GM10847 (cell line): Measurements from ENCODE around the gene DSCAML1.

ENCODE experiments used
- POLR2A ChIP-seq: IDR thresholded peaks from 2 replicates; pipeline ENCODE4 v1.6.1; 2011; ENCODE audit not compliant: insufficient read length; ENCODE audit errors: extremely low read depth

The DSCAML1 gene

DNA sequence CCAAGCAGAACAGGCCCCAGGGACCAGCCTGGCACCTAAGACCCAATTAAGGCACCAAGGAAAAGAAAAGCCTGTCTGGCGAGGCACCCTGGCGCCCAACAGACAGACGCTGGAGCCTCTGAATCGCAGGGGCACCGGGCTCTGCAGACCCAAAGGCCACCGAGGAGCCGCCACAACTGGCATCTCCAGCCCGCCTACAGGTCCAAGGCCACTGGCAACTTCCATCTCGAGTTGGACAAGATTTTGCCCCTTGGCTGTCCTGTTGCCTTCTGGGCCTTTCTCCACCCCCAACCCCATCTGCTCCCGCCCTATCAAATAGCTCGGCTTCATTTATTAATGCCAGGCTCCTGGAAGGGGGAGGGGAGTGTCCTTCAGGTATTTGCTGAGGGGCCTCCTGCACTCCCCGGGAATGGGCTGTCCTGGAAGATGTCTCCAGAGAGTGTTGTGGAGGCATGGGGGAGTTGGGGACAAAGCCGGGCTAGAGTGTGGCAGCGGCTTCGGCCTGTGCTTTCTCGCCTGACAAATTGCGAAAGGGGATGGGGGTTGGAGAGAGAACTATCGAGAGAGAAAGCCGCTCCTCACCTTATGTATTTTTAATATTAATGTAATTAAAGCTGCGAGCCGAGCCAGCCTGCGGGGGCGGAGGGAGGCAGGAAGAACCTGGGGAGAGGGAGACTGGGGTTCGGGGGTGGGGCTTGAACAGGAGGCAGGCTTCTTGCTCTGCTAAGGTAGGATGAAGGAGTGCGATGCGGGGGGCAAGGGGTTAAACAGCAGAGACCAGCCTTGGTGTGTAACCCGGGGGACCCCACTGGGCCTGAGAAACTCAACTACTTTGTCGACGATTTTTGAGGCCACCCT lies 2.0 kb downstream of the DSCAML1 start:
- TF ChIP-seq POLR2A = no peak

DNA sequence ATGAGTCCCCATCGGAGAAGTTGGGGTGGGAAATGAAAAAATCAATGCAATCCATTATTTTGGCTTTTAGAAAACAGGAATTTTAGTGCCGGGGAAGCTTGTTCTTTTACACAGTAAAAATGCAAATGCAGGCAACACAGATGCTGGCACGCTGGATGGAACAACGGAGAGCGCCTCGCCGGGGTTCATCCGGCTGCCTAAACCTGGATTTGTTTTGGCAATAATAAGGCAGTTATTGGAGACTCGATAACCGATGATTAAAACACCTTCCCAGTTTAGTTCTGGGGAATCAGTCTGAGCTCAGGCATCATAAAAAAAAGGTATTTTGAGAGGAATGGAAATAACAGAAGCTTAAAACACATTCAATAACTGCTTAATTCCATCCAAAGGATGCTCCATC lies 2.9 kb downstream of the DSCAML1 start:
- no peak for TF ChIP-seq POLR2A

DNA sequence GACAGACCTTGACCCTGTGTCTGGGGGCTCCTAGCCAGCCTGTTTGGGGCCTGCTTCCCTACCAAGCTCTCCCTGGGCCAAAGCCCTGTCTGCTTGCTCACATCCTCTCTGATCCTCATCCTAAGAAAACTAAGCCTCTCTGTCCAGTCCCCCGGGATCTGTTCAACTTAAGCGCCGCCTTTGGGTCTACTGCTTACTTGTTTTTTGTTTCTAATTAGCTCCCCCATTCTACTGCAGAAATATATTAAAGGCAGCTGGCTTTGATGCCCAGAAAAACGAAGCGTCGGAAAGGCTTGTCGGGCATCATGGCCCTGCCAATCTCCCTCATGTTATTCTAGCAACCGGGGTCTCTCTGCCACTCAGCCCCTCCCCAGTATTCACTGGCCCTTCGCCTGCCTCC lies 3.4 kb downstream of the DSCAML1 start:
- no peak for TF ChIP-seq POLR2A

DNA sequence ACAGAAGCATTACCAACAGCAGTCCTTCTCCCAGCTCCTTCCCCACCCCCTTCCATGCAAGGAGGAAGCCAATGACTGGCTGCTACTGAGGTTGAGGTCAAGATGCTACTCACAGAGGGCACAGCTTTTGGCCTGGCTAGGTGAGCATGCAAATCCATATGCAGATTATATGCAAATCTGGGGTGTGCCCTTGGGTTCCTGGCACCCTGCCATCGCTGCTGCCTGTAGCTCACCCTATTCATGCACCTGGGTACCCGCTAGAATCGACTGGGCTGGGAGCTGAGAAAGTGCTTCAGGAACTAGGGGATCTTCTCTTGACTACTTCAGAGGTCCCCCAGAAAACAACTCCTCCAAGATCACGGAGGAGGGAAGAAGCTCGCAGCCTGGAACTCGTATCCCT lies 4.0 kb downstream of the DSCAML1 start:
- no peak for TF ChIP-seq POLR2A

DNA sequence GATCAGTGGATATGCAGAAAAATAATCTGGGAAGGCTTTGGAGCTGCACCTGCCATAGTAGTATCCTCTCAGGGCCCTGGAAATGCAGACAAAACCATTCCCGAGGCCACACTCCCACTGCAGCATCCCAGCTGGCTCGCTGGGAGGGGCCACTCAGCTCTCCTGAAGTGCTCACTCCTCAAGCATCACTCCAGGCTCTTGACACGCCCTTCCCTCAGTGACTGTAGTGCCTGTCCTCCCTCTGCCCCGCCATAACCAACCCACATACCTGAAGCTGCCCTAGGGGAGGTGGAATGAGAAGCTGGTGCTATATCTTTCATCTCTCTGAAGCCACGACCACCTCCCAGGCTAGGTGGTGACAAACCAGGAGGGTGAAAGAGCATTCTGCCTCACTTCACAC lies 4.8 kb downstream of the DSCAML1 start:
- TF ChIP-seq POLR2A = no peak

DNA sequence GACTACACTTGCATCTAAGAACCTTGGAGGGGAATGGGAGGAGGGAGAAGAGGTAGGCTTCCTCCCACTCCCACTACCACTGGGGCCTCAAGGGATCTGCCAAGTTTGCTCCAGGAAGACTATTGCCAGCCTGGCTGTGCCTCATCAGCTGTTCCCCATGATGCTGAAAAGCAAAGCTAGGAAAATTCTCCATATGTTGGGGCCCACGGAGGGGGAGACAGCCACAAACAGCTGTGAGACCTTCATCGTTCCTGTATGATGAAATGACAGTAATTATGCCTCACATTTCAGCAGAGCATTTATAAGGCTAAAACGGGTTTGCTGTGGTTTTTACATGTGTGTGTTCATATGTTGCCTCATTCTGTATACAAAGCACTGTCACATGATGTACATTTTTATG lies 6.7 kb downstream of the DSCAML1 start:
- no peak for TF ChIP-seq POLR2A

DNA sequence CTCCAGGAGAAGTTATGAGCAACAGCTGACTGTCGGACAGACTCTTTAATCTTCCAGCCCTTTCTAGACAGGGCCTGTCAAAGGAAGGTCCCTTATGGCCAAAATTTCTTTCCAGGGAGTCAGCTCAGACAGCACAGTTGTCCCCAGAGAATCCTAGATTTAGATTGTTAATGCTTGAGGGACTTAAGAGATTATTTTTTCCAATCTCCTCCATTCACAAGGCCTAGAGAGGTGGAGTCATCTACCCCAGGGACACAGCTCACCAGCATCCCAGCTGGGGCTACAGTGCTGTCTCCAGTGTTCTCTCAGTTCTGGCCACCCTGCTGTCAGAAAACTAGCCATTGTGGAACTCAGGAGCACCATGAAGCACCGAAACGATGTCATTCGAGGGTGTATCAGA lies 7.8 kb downstream of the DSCAML1 start:
- no peak for TF ChIP-seq POLR2A

DNA sequence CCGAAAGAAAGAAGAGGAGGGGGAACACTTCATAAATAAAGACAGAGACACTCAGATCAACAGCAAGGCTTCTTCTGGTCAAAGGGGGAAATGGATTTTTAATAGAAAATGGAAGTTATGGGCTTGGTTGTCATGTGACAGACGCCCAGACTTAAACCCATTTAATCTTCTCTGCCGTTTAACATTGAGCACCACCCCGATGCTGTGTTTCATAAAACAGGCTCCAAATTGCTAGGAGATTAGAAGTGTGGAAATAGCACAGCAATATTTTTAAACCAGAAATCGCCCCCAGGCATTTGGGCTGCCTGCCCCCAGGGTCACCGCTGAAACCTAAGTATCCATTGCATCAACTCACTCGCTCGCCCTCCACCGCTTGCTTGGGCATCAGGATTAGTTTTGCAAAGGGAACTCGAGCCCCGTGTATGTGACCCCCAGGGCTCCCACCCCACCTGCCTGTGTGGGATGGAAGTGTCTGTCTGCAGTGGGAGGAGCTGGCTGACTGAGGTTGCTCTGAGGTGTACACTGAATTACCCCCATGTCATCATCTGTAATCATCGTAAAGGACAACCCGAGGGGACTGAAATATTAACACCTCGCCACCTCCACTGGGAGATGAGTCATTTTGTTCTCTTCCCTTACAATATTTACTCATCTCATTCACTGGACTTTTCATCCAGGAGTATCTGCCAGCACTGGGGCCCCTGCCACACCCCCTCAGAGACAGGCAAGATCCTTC lies 10.7 kb downstream of the DSCAML1 start:
- no peak for TF ChIP-seq POLR2A

DNA sequence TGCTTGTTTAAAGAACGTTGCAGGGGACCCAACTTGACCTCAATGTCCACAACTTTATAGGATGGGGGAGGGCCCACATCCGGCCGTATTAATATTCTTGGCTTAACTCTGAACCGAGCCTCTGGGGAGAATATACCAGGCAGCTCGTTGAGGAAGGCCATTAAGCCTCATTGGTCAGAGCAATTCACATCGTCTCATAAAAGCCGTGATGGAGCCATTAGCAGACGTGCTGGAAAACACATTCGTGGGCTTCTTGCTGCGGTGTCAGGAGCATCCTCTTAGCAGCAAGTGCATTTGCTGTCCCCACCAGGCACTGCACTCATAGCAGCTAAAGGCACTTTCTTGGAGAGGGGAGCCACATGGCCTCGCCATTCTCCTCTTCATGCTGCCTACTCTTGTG lies 14.9 kb downstream of the DSCAML1 start:
- TF ChIP-seq POLR2A = no peak

DNA sequence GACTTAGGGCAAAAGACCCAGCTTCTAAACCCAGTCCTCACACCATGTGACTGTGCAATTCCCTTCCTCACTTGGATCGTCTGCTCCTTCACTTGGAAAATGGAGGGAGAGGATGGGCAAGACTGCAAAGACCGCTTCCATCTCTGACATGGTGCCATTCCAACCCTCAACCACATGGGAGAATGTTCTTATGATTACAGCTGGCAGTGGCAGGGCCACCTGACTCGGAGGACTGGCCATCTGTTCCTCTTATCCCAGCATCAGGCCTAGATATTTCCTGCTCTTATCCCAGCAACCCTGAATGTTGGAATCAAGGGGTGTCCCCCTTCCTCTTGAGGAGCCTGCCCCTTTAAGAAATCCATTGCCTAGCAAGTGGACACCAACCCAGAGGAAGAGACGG lies 15.4 kb downstream of the DSCAML1 start:
- no peak for TF ChIP-seq POLR2A

DNA sequence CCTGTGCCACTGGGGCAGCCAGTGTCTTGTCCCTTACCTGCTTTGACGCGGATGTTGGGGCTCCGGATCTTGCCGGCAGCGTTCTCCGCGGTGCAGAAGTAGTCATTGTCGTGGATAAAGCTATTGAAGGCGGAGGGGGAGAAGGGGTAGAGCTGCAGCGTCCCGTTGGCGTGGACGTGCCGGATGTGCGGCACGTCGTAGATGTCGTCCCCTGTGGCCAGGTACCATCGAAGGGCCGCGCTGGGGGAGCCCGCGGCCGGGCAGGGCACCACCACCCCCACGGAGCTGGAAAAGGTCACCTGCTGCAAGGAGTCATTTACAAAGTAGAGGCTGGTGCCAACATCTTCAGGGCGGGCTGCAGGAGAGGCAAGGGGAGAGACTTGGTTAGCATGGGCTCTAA lies 16.6 kb downstream of the DSCAML1 start:
- TF ChIP-seq POLR2A = no peak

DNA sequence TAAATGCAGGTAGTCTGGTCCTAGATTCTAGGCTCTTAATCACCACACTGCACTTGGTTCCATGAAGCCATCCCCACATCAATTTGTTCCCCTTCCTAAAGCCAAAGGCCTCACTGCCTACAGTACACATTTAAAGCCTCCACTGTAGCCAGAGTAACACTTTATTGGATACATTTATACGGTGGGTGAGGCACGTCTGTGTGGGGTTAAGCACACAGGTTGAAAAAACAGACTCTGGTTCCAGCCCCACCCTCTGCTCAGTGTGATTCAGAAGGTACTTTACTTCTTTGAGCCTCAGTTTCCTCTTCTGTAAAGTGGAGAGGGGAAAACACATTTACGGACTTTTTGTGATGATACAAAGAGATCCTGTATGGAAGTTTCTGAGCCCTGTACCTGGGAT lies 22.5 kb downstream of the DSCAML1 start:
- TF ChIP-seq POLR2A = no peak

DNA sequence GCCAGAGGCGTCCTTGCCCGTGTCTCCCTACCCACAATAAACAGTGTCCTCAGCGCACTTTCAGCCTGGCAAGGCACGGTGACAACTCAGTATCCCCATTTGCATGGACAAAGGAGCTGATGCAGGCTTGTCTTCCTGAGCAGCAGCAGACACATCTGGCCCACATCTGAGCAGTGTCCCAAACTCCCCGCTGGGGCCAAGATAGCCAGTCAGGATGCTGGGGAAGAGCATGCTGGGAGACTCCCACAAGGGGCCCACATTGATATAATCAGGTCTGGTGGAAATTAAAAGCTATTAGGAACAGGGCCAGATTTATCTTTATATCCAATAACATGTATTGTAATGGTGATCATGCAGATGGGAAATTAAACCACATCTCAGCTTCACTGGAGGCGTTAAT lies 24.7 kb downstream of the DSCAML1 start:
- TF ChIP-seq POLR2A = no peak

DNA sequence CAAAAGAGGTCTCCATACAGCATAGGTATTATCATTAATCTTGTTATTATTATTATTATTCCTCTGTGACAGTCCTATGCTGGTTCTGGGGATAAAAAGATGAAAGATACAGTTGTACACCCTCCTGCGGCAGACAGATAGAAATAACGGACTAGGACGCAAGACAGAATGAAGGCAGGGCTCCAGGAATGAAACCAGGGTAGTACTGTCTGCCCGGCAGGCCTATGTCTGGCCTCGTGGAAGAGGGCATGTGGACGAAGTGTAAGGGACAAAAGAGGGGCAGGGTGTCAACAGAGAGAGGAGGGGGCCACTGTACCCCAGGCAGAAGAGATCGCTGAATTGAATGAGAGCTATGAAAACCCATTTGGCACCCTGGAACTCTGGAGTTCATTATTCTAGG lies 25.2 kb downstream of the DSCAML1 start:
- TF ChIP-seq POLR2A = no peak

DNA sequence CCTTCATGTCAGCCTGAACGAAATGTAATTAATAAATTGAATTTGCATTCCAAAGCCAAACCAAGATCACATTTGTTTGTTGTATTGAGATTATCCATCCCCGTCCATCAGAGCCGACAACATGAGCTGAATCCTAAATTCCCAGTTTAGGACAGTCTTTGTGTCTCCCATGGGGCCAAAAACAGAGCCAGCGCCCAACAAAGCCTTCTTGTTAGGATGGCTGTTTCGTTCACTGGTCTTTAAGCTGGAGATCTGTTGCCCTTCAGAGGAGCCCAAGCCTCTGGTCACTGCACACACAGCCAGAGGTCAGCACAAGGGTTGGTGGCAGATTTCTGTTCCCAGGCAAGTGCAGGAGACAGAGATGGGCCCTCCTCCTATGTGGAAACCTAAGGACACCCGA lies 25.8 kb downstream of the DSCAML1 start:
- no peak for TF ChIP-seq POLR2A

DNA sequence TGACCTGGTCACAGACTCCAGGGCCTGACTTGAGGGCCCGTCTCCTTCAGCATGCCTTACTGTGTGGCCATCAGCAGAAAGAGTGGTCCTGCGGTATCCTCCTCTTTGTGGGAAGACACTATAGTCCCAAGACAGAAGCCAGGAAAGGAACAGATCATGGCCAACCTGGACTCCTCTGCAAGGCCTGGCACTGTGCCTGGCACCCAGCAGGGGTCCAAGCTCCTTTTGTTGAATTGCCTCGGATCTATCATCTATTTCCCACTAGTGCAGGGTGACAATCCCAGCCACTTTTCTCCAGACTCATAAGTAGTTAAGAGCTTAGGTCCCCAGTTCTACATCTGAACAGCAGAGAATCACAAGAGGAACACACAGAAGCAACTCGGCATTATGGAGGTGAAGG lies 27.0 kb downstream of the DSCAML1 start:
- TF ChIP-seq POLR2A = no peak
